ENCODE measurements around the gene ITGB3. TPM values are rescaled to one million over a fixed set of nuclear protein-coding genes. Genes with fewer than 3 reads are reported as not detected.

Gene ITGB3
- total RNA-seq, 1 donor, result 79.9 TPM

GRCh38 chr17:47254403-47254943, 846 bp downstream of the ITGB3 start:
- DNase-seq (ENCODE audit: low read depth), result no peak
- no peak for TF ChIP-seq CTCF (IDR thresholded peaks at IDR 0.05; ENCODE audit: insufficient read depth, low read depth, low read length)
- H3K4me3 ChIP-seq (ENCODE audit: low read depth, low read length), result peak overlapping the region; percentile 75

GRCh38 chr17:47257651-47258339, 4.2 kb downstream of the ITGB3 start:
- no peak for TF ChIP-seq CTCF (IDR thresholded peaks at IDR 0.05; ENCODE audit: insufficient read depth, low read depth, low read length)
- H3K4me3 ChIP-seq (ENCODE audit: low read depth, low read length), result no peak overlapping the region
- peak; percentile 78 for DNase-seq (ENCODE audit: low read depth)

- no peak overlapping the region for H3K4me3 ChIP-seq (ENCODE audit: low read depth, low read length)
- TF ChIP-seq CTCF (IDR thresholded peaks at IDR 0.05; ENCODE audit: insufficient read depth, low read depth, low read length), result no peak
- DNase-seq (ENCODE audit: low read depth), result no peak
Measured at GRCh38 chr17:47262586-47262985, 9.0 kb downstream of the ITGB3 start.

GRCh38 chr17:47264166-47264565, 10.5 kb downstream of the ITGB3 start:
- DNase-seq (ENCODE audit: low read depth), result no peak
- no peak for TF ChIP-seq CTCF (IDR thresholded peaks at IDR 0.05; ENCODE audit: insufficient read depth, low read depth, low read length)
- H3K4me3 ChIP-seq (ENCODE audit: low read depth, low read length), result no peak overlapping the region

- peak; percentile 34 for DNase-seq (ENCODE audit: low read depth)
- H3K4me3 ChIP-seq (ENCODE audit: low read depth, low read length), result no peak overlapping the region
- TF ChIP-seq CTCF (IDR thresholded peaks at IDR 0.05; ENCODE audit: insufficient read depth, low read depth, low read length), result no peak
Measured at GRCh38 chr17:47265983-47266541, 12.4 kb downstream of the ITGB3 start.

GRCh38 chr17:47266782-47267181, 13.2 kb downstream of the ITGB3 start:
- TF ChIP-seq CTCF (IDR thresholded peaks at IDR 0.05; ENCODE audit: insufficient read depth, low read depth, low read length), result no peak
- peak; percentile 55 for DNase-seq (ENCODE audit: low read depth)
- no peak overlapping the region for H3K4me3 ChIP-seq (ENCODE audit: low read depth, low read length)

All from fibroblast of villous mesenchyme (primary cell).